Spleen (tissue), 7 donors: Measurements from ENCODE around the gene HTATSF1.

Experiments used
- CTCF ChIP-seq, 11 experiments: fragments of 200-600 bp in 7 of 11; fragments of 450-650 bp in 4 of 11; sonication (generic) in 4 of 11; IDR thresholded peaks in 8 of 11; conservative IDR thresholded peaks in 3 of 11; 1 replicate in 7 of 11; 2 replicates in 4 of 11; pipeline versions ENCODE4 v1.4.0 to v1.8.0; 2016 to 2021; ENCODE audit warnings: antibody characterized with exemption in 11 of 11, inconsistent platforms in 4 of 11, mild to moderate bottlenecking in 1 of 11
- POLR2A ChIP-seq, 3 donors: fragments of 450-650 bp; IDR thresholded peaks; one replicate each; pipeline ENCODE4 v1.5.1; 2017; ENCODE audit warnings: antibody characterized with exemption in 3 of 3, mild to moderate bottlenecking in 1 of 3
- POLR2AphosphoS5 ChIP-seq, 3 donors: sonication (generic); formaldehyde crosslinking; IDR thresholded peaks; one replicate each; pipeline ENCODE4 v1.5.1; 2017; ENCODE audit warnings: antibody characterized with exemption in 3 of 3
- donor health status: DM: no; HTN: no; CAD: no; lungs with moderate emphysema.
- donor health status: DM: no; HTN: no; CAD: no.
- donor health status: DM: no; HTN: no; CAD: no.

DNA sequence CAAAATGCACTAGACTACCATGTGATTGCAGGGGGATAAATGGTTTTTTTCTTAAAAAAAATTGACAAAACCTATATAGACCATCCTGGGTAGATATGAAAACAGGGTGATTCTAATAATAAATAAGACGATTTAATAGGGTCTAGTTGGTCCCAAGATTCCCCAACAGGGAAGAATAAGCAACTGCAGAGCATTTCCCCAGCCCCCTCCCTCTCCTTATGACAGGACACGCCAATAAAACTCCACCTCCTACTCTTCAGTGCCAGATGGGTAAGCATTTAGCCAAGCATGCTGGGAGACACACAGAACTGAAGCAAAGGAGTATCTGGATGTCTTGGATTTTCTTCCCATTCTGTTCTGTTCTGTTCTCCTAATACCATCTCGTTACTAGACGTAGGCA lies 9.7 kb upstream of the HTATSF1 start, which contains the start of gene BRS3:
- TF ChIP-seq CTCF (IDR thresholded peaks at IDR 0.05 in 8 of 11, conservative IDR thresholded peaks at IDR 0.05 in 3 of 11) (no peak), POLR2A (IDR thresholded peaks at IDR 0.05) (no peak), POLR2AphosphoS5 (IDR thresholded peaks at IDR 0.05) (no peak)
